ENCODE data around the gene SLC25A43. TPM values are rescaled to one million over a fixed set of nuclear protein-coding genes. Genes with fewer than 3 reads are reported as not detected.
"Not testable (repeated sequence)": the region's sequence is repeated elsewhere in the genome, so short reads cannot be mapped to it uniquely, and the experiment has no call there.

SLC25A43 gene
- total RNA-seq, 1 experiment from 2014 or later = 42.3 TPM

- no peak for DNase-seq
- TF ChIP-seq CTCF (conservative IDR thresholded peaks at IDR 0.05) (no peak), EZH2 (IDR thresholded peaks at IDR 0.05; ENCODE audit: low read depth) (no peak)
These were observed 35.7 kb upstream of the SLC25A43 start for GRCh38 chrX:119363391-119363790.

GRCh38 chrX:119371861-119372260 lies 27.3 kb upstream of the SLC25A43 start:
- H3K79me2 ChIP-seq (ENCODE audit: low read depth); H3K9me3 ChIP-seq (ENCODE audit: insufficient read depth, low read depth); H3K36me3 ChIP-seq (ENCODE audit: low read depth); CTCF ChIA-PET; H3F3A ChIP-seq (ENCODE audit: insufficient read depth, low read depth); DNase-seq; H3K4me2 ChIP-seq; H2AFZ ChIP-seq; H3K27ac ChIP-seq; intact Hi-C loops (cut with micrococcal nuclease; ENCODE audit: unreplicated experiment); H3K27me3 ChIP-seq (ENCODE audit: insufficient read depth, low read depth); BruUV-seq (replicated peaks); POLR2A ChIA-PET (ENCODE audit: unreplicated experiment); H3K4me3 ChIP-seq; H4K20me1 ChIP-seq (ENCODE audit: insufficient read depth); H3K9me2 ChIP-seq (ENCODE audit: insufficient read depth): not testable (repeated sequence)
- peaks cover 21% of the 10 kb centered on the region for H3K4me1 ChIP-seq (replicated peaks; ENCODE audit: insufficient read depth)

More at GRCh38 chrX:119363391-119363790, 35.7 kb upstream of the SLC25A43 start:
- H3K4me2 ChIP-seq = no peak overlapping the region
- H2AFZ ChIP-seq = no peak overlapping the region
- CTCF ChIA-PET = no interaction called here
- no peak overlapping the region for H3K4me3 ChIP-seq
- no peaks in the 10 kb centered on the region for H3F3A ChIP-seq (ENCODE audit: insufficient read depth, low read depth)
- H3K36me3 ChIP-seq (ENCODE audit: low read depth) = no peaks in the 10 kb centered on the region
- no peaks in the 10 kb centered on the region for H3K4me1 ChIP-seq (replicated peaks; ENCODE audit: insufficient read depth)
- POLR2A ChIA-PET (ENCODE audit: unreplicated experiment) = no interaction called here
- no peaks in the 10 kb centered on the region for H3K79me2 ChIP-seq (ENCODE audit: low read depth)
- no peaks in the 10 kb centered on the region for H3K27me3 ChIP-seq (ENCODE audit: insufficient read depth, low read depth)
- no peaks in the 10 kb centered on the region for H4K20me1 ChIP-seq (ENCODE audit: insufficient read depth)
- intact Hi-C loops (cut with micrococcal nuclease; ENCODE audit: unreplicated experiment) = no loop called here
- no peaks in the 10 kb centered on the region for H3K9me3 ChIP-seq (ENCODE audit: insufficient read depth, low read depth)
- BruUV-seq (replicated peaks) = no TSS peak
- no peaks in the 10 kb centered on the region; the same call in 1 of the 2 replicates for H3K9me2 ChIP-seq (ENCODE audit: insufficient read depth)
- no peak overlapping the region for H3K27ac ChIP-seq

- TF ChIP-seq CTCF (conservative IDR thresholded peaks at IDR 0.05) (no peak), EZH2 (IDR thresholded peaks at IDR 0.05; ENCODE audit: low read depth) (no peak)
- Histone ChIP-seq H3K27ac (peak overlapping the region; percentile 37), H2AFZ (no peak overlapping the region), H3K27me3 (ENCODE audit: insufficient read depth, low read depth) (no peaks in the 10 kb centered on the region), H3K4me2 (peak overlapping the region; percentile 8; the same call in 1 of the 2 replicates), H3K9me2 (ENCODE audit: insufficient read depth) (no peaks in the 10 kb centered on the region), H3K79me2 (ENCODE audit: low read depth) (no peaks in the 10 kb centered on the region), H4K20me1 (ENCODE audit: insufficient read depth) (no peaks in the 10 kb centered on the region), H3K4me3 (no peak overlapping the region), H3K9me3 (ENCODE audit: insufficient read depth, low read depth) (no peaks in the 10 kb centered on the region), H3F3A (ENCODE audit: insufficient read depth, low read depth) (no peaks in the 10 kb centered on the region), H3K4me1 (replicated peaks; ENCODE audit: insufficient read depth) (peaks cover 21% of the 10 kb centered on the region), H3K36me3 (ENCODE audit: low read depth) (no peaks in the 10 kb centered on the region)
- ChIA-PET POLR2A (ENCODE audit: unreplicated experiment) (no interaction called here), CTCF (no interaction called here)
- intact Hi-C loops (cut with micrococcal nuclease; ENCODE audit: unreplicated experiment) = no loop called here
- BruUV-seq (replicated peaks) = no TSS peak
- DNase-seq = peak in 1 of 2 experiments; percentile 20
These were observed 24.4 kb upstream of the SLC25A43 start for GRCh38 chrX:119374736-119375135.

- Histone ChIP-seq H4K20me1 (ENCODE audit: insufficient read depth) (no peaks in the 10 kb centered on the region), H3K4me2 (no peak overlapping the region), H3F3A (ENCODE audit: insufficient read depth, low read depth) (no peaks in the 10 kb centered on the region), H3K4me1 (replicated peaks; ENCODE audit: insufficient read depth) (peaks cover 21% of the 10 kb centered on the region), H3K27ac (no peak overlapping the region), H3K36me3 (ENCODE audit: low read depth) (no peaks in the 10 kb centered on the region), H3K9me2 (ENCODE audit: insufficient read depth) (no peaks in the 10 kb centered on the region), H3K79me2 (ENCODE audit: low read depth) (no peaks in the 10 kb centered on the region), H2AFZ (no peak overlapping the region), H3K9me3 (ENCODE audit: insufficient read depth, low read depth) (no peaks in the 10 kb centered on the region), H3K27me3 (ENCODE audit: insufficient read depth, low read depth) (no peaks in the 10 kb centered on the region), H3K4me3 (no peak overlapping the region)
- BruUV-seq (replicated peaks) = no TSS peak
- intact Hi-C loops (cut with micrococcal nuclease; ENCODE audit: unreplicated experiment) = no loop called here
- TF ChIP-seq CTCF (conservative IDR thresholded peaks at IDR 0.05) (no peak), EZH2 (IDR thresholded peaks at IDR 0.05; ENCODE audit: low read depth) (no peak)
- CTCF ChIA-PET = no interaction called here
- POLR2A ChIA-PET (ENCODE audit: unreplicated experiment) = no interaction called here
- no peak for DNase-seq
These were observed 23.6 kb upstream of the SLC25A43 start for GRCh38 chrX:119375561-119375960.
